Measurements from ENCODE around the gene FGF11. TPM values are rescaled to one million over a fixed set of nuclear protein-coding genes. Genes with fewer than 3 reads are reported as not detected.

The FGF11 gene
- polyA plus RNA-seq, 3 donors: 2.2 TPM; not detected in 2

- no peak overlapping the region for H2AFZ ChIP-seq (ENCODE audit: insufficient read depth, low read depth, low read length, poor library complexity, severe bottlenecking)
- peak overlapping the region in 1 of 7 donors; percentile 19 for H3K27ac Mint-ChIP-seq
- no peaks in the 10 kb centered on the region for H3K9me3 ChIP-seq (replicated peaks in 1 of 2; ENCODE audit: control insufficient read depth in 1 of 2, insufficient read depth in 1 of 2, low read length in 2 of 2)
- TF ChIP-seq, protein P1, sequence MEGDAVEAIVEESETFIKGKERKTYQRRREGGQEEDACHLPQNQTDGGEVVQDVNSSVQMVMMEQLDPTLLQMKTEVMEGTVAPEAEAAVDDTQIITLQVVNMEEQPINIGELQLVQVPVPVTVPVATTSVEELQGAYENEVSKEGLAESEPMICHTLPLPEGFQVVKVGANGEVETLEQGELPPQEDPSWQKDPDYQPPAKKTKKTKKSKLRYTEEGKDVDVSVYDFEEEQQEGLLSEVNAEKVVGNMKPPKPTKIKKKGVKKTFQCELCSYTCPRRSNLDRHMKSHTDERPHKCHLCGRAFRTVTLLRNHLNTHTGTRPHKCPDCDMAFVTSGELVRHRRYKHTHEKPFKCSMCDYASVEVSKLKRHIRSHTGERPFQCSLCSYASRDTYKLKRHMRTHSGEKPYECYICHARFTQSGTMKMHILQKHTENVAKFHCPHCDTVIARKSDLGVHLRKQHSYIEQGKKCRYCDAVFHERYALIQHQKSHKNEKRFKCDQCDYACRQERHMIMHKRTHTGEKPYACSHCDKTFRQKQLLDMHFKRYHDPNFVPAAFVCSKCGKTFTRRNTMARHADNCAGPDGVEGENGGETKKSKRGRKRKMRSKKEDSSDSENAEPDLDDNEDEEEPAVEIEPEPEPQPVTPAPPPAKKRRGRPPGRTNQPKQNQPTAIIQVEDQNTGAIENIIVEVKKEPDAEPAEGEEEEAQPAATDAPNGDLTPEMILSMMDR (IDR thresholded peaks at IDR 0.05): no peak
- H3K27me3 Mint-ChIP-seq (ENCODE audit: low read depth in 3 of 3): peaks cover 0 to 6% (median 3%) of the 10 kb centered on the region in 3 donors
- no peak overlapping the region for H3K4me3 ChIP-seq (replicated peaks in 1 of 3; ENCODE audit: low read depth in 2 of 3, low read length in 3 of 3)
- intact Hi-C loops (cut with micrococcal nuclease): no loop called here
- H3K4me1 ChIP-seq (ENCODE audit: control insufficient read depth in 1 of 2, insufficient read depth in 2 of 2, low read length in 2 of 2): peaks cover 15 to 19% of the 10 kb centered on the region in 2 donors
- H3K4me2 ChIP-seq (replicated peaks; ENCODE audit: extremely low read depth, low read length, poor library complexity, severe bottlenecking): no peak overlapping the region
- peaks cover 16 to 17% of the 10 kb centered on the region in 2 donors for H3K36me3 Mint-ChIP-seq
- H3K79me2 ChIP-seq (ENCODE audit: insufficient read depth, low read length): no peaks in the 10 kb centered on the region
- H3K4me1 Mint-ChIP-seq: peaks cover 15% of the 10 kb centered on the region
- H3K9me3 Mint-ChIP-seq: peaks cover 0 to 3% (median 0%) of the 10 kb centered on the region in 7 donors
- peak overlapping the region in 1 of 2 donors; percentile 8 for H3K4me3 Mint-ChIP-seq
- H4K20me1 ChIP-seq (ENCODE audit: insufficient read depth, low read length): no peaks in the 10 kb centered on the region
- 89% methylated on average over 4 of the region's 4 CpGs for WGBS (ENCODE audit: insufficient coverage)
- H3K36me3 ChIP-seq (replicated peaks in 1 of 2; ENCODE audit: control insufficient read depth in 1 of 2, insufficient read depth in 2 of 2, low read length in 2 of 2): peaks cover 4 to 16% of the 10 kb centered on the region in 2 donors
- DNase-seq: no peak
- no peaks in the 10 kb centered on the region for H3K27me3 ChIP-seq (ENCODE audit: control insufficient read depth in 2 of 2, insufficient read depth in 2 of 2, low read length in 2 of 2)
- H3K27ac ChIP-seq (ENCODE audit: low read depth in 1 of 2, low read length in 2 of 2): no peak overlapping the region
- H3K9ac ChIP-seq (ENCODE audit: insufficient read depth, low read length, poor library complexity, severe bottlenecking): no peak overlapping the region
Observed at GRCh38 chr17:7396147-7396546, 43.2 kb upstream of the FGF11 start.

- H3K27me3 Mint-ChIP-seq (ENCODE audit: low read depth in 3 of 3): peaks cover 0 to 6% (median 0%) of the 10 kb centered on the region in 3 donors
- H3K4me1 Mint-ChIP-seq: peaks cover 18% of the 10 kb centered on the region
- peaks cover 19 to 23% of the 10 kb centered on the region in 2 donors for H3K4me1 ChIP-seq (ENCODE audit: control insufficient read depth in 1 of 2, insufficient read depth in 2 of 2, low read length in 2 of 2)
- no peaks in the 10 kb centered on the region for H3K9me3 ChIP-seq (replicated peaks in 1 of 2; ENCODE audit: control insufficient read depth in 1 of 2, insufficient read depth in 1 of 2, low read length in 2 of 2)
- intact Hi-C loops (cut with micrococcal nuclease): no loop called here
- peaks cover 3% of the 10 kb centered on the region for H3K79me2 ChIP-seq (ENCODE audit: insufficient read depth, low read length)
- H3K27ac Mint-ChIP-seq: no peak overlapping the region
- TF ChIP-seq, protein P1 (IDR thresholded peaks at IDR 0.05): no peak
- H3K4me3 Mint-ChIP-seq: no peak overlapping the region
- H3K4me2 ChIP-seq (replicated peaks; ENCODE audit: extremely low read depth, low read length, poor library complexity, severe bottlenecking): no peak overlapping the region
- no peak overlapping the region for H2AFZ ChIP-seq (ENCODE audit: insufficient read depth, low read depth, low read length, poor library complexity, severe bottlenecking)
- no peaks in the 10 kb centered on the region for H3K36me3 ChIP-seq (replicated peaks in 1 of 2; ENCODE audit: control insufficient read depth in 1 of 2, insufficient read depth in 2 of 2, low read length in 2 of 2)
- H3K9me3 Mint-ChIP-seq: peaks cover 0 to 3% (median 0%) of the 10 kb centered on the region in 7 donors
- no peaks in the 10 kb centered on the region for H4K20me1 ChIP-seq (ENCODE audit: insufficient read depth, low read length)
- H3K27me3 ChIP-seq (ENCODE audit: control insufficient read depth in 2 of 2, insufficient read depth in 2 of 2, low read length in 2 of 2): no peaks in the 10 kb centered on the region
- WGBS (ENCODE audit: insufficient coverage): no CpG with 5 or more reads among the region's 2 CpGs
- H3K9ac ChIP-seq (ENCODE audit: insufficient read depth, low read length, poor library complexity, severe bottlenecking): no peak overlapping the region
- peaks cover 0 to 5% of the 10 kb centered on the region in 2 donors for H3K36me3 Mint-ChIP-seq
- no peak overlapping the region for H3K4me3 ChIP-seq (replicated peaks in 1 of 3; ENCODE audit: low read depth in 2 of 3, low read length in 3 of 3)
- H3K27ac ChIP-seq (ENCODE audit: low read depth in 1 of 2, low read length in 2 of 2): no peak overlapping the region
- no peak for DNase-seq
Observed at GRCh38 chr17:7398612-7399011, 40.7 kb upstream of the FGF11 start.

All from CD14-positive monocyte (primary cell).